ENCODE measurements around the gene DOHH.

The DOHH gene

DNA sequence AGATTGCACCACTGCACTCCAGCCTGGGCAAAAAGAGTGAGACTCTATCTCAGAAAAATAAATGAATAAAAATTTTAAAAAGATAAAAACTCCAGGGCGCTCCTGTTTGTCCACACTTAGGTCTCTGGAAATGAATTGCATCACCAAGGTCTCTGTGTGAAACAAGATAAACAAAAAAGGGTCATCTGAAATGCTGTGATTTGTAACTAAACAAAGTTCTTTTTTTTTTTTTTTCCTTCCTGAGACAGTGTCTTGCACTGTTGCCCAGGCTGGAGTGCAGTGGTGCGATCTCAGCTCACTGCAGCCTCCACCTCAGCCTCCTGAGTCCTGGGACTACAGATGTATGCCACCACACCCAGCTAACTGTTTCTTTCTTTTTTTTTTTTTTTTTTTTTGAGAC is 17.2 kb upstream of the DOHH start:
- H3K27ac ChIP-seq, result no peak overlapping the region
- H3K4me3 ChIP-seq (ENCODE audit: low read depth, low read length), result no peak overlapping the region
- H3K9ac ChIP-seq, result no peak overlapping the region
- no peak overlapping the region for H2AFZ ChIP-seq
- H3K4me2 ChIP-seq (ENCODE audit: low read length), result no peak overlapping the region
- no peaks in the 10 kb centered on the region for H3K9me3 ChIP-seq (ENCODE audit: control insufficient read depth, low read length)
- TF ChIP-seq, protein P1, sequence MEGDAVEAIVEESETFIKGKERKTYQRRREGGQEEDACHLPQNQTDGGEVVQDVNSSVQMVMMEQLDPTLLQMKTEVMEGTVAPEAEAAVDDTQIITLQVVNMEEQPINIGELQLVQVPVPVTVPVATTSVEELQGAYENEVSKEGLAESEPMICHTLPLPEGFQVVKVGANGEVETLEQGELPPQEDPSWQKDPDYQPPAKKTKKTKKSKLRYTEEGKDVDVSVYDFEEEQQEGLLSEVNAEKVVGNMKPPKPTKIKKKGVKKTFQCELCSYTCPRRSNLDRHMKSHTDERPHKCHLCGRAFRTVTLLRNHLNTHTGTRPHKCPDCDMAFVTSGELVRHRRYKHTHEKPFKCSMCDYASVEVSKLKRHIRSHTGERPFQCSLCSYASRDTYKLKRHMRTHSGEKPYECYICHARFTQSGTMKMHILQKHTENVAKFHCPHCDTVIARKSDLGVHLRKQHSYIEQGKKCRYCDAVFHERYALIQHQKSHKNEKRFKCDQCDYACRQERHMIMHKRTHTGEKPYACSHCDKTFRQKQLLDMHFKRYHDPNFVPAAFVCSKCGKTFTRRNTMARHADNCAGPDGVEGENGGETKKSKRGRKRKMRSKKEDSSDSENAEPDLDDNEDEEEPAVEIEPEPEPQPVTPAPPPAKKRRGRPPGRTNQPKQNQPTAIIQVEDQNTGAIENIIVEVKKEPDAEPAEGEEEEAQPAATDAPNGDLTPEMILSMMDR (IDR thresholded peaks at IDR 0.05), result no peak
- peaks cover 7% of the 10 kb centered on the region for H3K4me1 ChIP-seq
- peaks cover 77% of the 10 kb centered on the region for H3K79me2 ChIP-seq
- H3K27me3 ChIP-seq (ENCODE audit: control insufficient read depth, insufficient read depth, low read length), result no peaks in the 10 kb centered on the region
- H3K36me3 ChIP-seq (ENCODE audit: control insufficient read depth, insufficient read depth, low read length), result no peaks in the 10 kb centered on the region

DNA sequence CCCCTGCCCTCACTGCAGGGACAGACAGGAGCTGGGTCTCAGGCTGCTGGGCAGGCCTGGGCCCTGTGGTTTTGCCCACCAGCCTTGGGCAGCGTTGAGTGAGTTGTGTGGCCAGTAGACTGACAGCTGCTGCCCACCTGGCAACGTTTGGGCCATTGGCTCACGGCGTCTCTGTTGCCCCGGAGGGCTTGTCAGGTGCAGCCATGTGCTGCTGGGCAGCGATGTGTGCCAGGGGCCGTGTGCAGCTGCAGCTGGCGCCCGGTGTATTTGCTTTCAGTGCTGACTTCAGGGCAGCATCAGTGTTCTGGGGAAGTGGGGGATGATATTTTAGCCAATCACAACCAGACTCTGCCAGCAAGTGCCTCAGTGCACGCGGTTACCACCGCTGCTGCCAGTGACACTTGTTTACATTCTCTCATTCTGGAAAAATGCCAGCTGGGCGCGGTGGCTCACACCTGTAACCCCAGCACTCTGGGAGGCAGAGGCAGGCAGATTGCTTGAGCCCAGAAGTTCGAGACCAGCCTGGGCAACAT is 16.3 kb upstream of the DOHH start:
- no peak overlapping the region for H3K9ac ChIP-seq

GRCh38 chr19:3515891-3516422 is 15.5 kb upstream of the DOHH start:
- H3K4me1 ChIP-seq, result peaks cover 20% of the 10 kb centered on the region
- no peak overlapping the region for H3K4me3 ChIP-seq (ENCODE audit: low read depth, low read length)
- no peak overlapping the region for H2AFZ ChIP-seq
- H3K9me3 ChIP-seq (ENCODE audit: control insufficient read depth, low read length), result no peaks in the 10 kb centered on the region
- no peak overlapping the region for H3K9ac ChIP-seq
- peaks cover 88% of the 10 kb centered on the region for H3K79me2 ChIP-seq
- H3K36me3 ChIP-seq (ENCODE audit: control insufficient read depth, insufficient read depth, low read length), result no peaks in the 10 kb centered on the region
- TF ChIP-seq, protein P1 (IDR thresholded peaks at IDR 0.05), result no peak
- H3K27me3 ChIP-seq (ENCODE audit: control insufficient read depth, insufficient read depth, low read length), result no peaks in the 10 kb centered on the region
- no peak overlapping the region for H3K4me2 ChIP-seq (ENCODE audit: low read length)
- no peak overlapping the region for H3K27ac ChIP-seq

More for the DNA sequence above, 16.3 kb upstream of the DOHH start:
- peaks cover 16% of the 10 kb centered on the region for H3K4me1 ChIP-seq
- H3K9me3 ChIP-seq (ENCODE audit: control insufficient read depth, low read length), result no peaks in the 10 kb centered on the region
- H3K27ac ChIP-seq, result no peak overlapping the region
- TF ChIP-seq, protein P1 (IDR thresholded peaks at IDR 0.05), result no peak
- peaks cover 83% of the 10 kb centered on the region for H3K79me2 ChIP-seq
- no peak overlapping the region for H2AFZ ChIP-seq
- H3K27me3 ChIP-seq (ENCODE audit: control insufficient read depth, insufficient read depth, low read length), result no peaks in the 10 kb centered on the region
- H3K4me2 ChIP-seq (ENCODE audit: low read length), result no peak overlapping the region
- H3K4me3 ChIP-seq (ENCODE audit: low read depth, low read length), result no peak overlapping the region
- no peaks in the 10 kb centered on the region for H3K36me3 ChIP-seq (ENCODE audit: control insufficient read depth, insufficient read depth, low read length)

- Histone ChIP-seq H3K36me3 (ENCODE audit: control insufficient read depth, insufficient read depth, low read length) (no peaks in the 10 kb centered on the region), H3K79me2 (peaks cover 90% of the 10 kb centered on the region), H3K9ac (no peak overlapping the region), H3K27me3 (ENCODE audit: control insufficient read depth, insufficient read depth, low read length) (no peaks in the 10 kb centered on the region), H3K4me2 (ENCODE audit: low read length) (no peak overlapping the region), H3K4me3 (ENCODE audit: low read depth, low read length) (no peak overlapping the region), H3K9me3 (ENCODE audit: control insufficient read depth, low read length) (no peaks in the 10 kb centered on the region), H3K27ac (no peak overlapping the region), H3K4me1 (peaks cover 21% of the 10 kb centered on the region), H2AFZ (no peak overlapping the region)
- TF ChIP-seq, protein P1 (IDR thresholded peaks at IDR 0.05), result no peak
These were observed 14.5 kb upstream of the DOHH start for GRCh38 chr19:3514930-3515329.
